WERI-Rb-1 (cell line): ENCODE data around the gene FNIP2.
"Not testable (repeated sequence)": the region's sequence is repeated elsewhere in the genome, so short reads cannot be mapped to it uniquely, and the experiment has no call there.

Source experiments
- DNase-seq: peaks from one replicate; pipeline ENCODE4 v3.0.0-alpha.2; 2020
- H3K27ac ChIP-seq: fragments of 250-450 bp; sonication (Bioruptor Pico); 2 replicates; pipeline ENCODE4 v1.5.1; 2020; ENCODE audit warnings: mild to moderate bottlenecking, moderate library complexity
- H3K27me3 ChIP-seq: fragments of 250-450 bp; sonication (Bioruptor Pico); 2 replicates; pipeline ENCODE4 v1.5.1; 2021; ENCODE audit warnings: mild to moderate bottlenecking, low read depth, moderate library complexity; ENCODE audit not compliant: insufficient read depth, severe bottlenecking
- H3K36me3 ChIP-seq: fragments of 250-450 bp; sonication (Bioruptor Pico); 2 replicates; pipeline ENCODE4 v1.5.1; 2020; ENCODE audit warnings: mild to moderate bottlenecking, moderate library complexity
- H3K4me3 ChIP-seq: 2 replicates; pipeline ENCODE4 v1.5.1; 2011; ENCODE audit warnings: low read depth, mild to moderate bottlenecking, control low read depth, low read length
- H3K9me3 ChIP-seq: fragments of 250-450 bp; sonication (Bioruptor Pico); 2 replicates; pipeline ENCODE4 v1.5.1; 2021; ENCODE audit warnings: mild to moderate bottlenecking, moderate library complexity; ENCODE audit not compliant: severe bottlenecking
- TF ChIP-seq, protein P1 (sequence below): IDR thresholded peaks from 2 replicates; pipeline ENCODE4 v1.5.1; 2011; ENCODE audit warnings: low read depth, mild to moderate bottlenecking, control low read depth, inconsistent platforms, low read length

The FNIP2 gene

DNA sequence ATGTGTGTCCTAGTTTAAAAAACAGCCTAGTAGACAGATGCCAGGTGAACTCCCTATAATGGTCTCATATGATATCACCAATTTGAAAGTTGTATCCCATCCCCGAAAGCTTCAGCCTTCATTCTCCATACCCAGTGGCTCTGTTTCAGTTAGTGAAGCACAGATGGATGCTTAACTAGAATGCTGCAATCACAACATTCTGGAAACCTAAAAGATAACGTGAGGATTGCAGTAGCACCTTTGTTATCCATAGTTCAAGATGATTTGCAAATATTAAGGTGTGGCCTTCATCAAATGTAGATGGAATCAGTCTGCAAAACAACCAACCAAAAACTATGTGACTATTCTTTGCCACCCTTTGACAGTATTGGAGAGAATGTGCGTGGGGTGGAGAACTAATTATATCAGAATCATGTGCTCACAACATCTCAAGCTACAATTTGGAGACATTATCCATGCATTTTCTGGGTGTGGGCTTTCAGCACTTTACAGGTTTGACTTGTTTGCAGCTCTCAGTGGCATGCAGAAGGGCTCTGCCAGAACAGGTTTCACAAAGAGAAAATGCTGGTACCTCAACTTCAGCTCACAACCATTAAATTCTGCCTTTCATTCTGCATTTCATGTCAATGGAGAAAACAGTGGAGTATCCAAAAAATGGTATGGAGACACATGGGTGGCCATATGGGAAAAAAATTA, 27.4 kb upstream of the FNIP2 start:
- Histone ChIP-seq H3K27ac (no peak overlapping the region), H3K9me3 (no peaks in the 10 kb centered on the region), H3K4me3 (no peak overlapping the region), H3K27me3 (no peaks in the 10 kb centered on the region), H3K36me3 (no peaks in the 10 kb centered on the region)
- DNase-seq = no peak
- TF ChIP-seq, protein P1, sequence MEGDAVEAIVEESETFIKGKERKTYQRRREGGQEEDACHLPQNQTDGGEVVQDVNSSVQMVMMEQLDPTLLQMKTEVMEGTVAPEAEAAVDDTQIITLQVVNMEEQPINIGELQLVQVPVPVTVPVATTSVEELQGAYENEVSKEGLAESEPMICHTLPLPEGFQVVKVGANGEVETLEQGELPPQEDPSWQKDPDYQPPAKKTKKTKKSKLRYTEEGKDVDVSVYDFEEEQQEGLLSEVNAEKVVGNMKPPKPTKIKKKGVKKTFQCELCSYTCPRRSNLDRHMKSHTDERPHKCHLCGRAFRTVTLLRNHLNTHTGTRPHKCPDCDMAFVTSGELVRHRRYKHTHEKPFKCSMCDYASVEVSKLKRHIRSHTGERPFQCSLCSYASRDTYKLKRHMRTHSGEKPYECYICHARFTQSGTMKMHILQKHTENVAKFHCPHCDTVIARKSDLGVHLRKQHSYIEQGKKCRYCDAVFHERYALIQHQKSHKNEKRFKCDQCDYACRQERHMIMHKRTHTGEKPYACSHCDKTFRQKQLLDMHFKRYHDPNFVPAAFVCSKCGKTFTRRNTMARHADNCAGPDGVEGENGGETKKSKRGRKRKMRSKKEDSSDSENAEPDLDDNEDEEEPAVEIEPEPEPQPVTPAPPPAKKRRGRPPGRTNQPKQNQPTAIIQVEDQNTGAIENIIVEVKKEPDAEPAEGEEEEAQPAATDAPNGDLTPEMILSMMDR = no peak

DNA sequence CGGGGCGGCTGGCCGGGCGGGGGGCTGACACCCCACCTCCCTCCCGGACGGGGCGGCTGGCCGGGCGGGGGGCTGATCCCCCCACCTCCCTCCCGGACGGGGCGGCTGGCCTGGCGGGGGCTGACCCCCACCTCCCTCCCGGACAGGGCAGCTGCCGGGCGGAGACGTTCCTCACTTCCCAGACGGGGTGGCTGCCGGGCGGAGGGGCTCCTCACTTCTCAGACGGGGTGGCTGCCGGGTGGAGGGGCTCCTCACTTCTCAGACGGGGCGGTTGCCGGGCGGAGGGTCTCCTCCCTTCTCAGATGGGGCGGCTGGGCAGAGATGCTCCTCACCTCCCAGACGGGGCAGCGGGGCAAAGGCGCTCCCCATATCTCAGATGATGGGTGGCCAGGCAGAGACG, 22.3 kb upstream of the FNIP2 start:
- not testable (repeated sequence) for H3K27me3 ChIP-seq, H3K9me3 ChIP-seq, H3K27ac ChIP-seq, H3K36me3 ChIP-seq, H3K4me3 ChIP-seq, DNase-seq

DNA sequence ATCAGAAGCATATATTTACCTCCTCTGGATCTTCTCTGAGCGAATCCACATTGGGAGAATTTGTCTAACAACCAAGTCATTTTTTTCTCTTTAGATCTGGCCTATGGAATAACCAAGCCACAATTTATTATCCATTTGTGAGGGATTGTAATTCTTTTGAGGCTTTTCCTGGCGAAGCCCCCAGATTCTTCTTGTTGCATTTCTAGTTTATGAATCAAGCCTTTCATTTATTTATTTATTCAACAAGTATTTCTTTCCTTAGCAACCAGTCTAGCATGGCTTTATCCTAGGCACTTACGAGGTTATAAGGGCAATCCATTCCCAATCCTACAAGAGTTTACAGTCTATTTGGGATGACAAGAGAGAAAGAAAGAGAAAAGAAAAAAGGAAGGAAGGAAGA, 18.4 kb upstream of the FNIP2 start:
- H3K36me3 ChIP-seq = no peaks in the 10 kb centered on the region
- H3K27me3 ChIP-seq = no peaks in the 10 kb centered on the region
- no peak for DNase-seq
- TF ChIP-seq, protein P1 = no peak
- no peaks in the 10 kb centered on the region for H3K9me3 ChIP-seq
- no peak overlapping the region for H3K27ac ChIP-seq
- no peak overlapping the region for H3K4me3 ChIP-seq

DNA sequence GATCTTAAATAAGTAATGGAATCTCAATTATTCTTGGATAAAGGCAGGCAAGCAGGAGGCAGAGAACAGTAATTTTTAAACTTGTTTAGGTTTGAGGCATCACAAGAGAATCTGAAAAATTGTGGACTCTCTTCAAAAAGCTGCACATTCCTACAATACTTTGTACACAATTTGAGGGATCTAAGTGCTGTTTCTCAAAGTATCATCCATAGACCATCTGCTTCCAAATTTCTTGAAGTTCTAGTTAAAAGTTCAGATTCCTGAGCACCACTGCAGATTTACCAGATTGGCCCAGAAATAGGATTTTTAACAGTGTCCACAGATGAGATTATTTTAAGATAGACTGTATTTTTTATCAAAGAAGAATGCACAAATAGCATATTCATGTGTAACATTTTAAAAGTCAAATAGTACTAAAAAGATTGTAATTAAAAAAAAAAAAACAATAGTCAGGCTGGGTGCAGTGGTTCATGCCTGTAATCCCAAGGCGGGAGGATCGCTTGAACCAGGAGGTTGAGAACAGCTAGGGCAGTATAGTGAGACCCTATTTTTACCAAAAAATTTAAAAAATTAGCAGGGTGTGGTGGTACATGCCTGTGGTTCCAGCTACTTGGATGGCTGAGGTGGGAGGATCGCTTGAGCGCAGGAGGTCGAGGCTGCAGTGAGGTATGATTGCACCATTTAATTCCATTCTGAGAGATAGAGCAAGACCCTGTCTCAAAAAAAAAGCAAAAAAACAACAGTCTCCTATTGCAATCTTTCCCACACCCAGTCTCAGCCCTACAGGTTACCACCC, 14.2 kb upstream of the FNIP2 start:
- Histone ChIP-seq H3K9me3 (peaks cover 6% of the 10 kb centered on the region), H3K36me3 (no peaks in the 10 kb centered on the region), H3K4me3 (no peak overlapping the region), H3K27me3 (no peaks in the 10 kb centered on the region), H3K27ac (no peak overlapping the region)
- DNase-seq = no peak
- TF ChIP-seq, protein P1 = no peak

GRCh38 chr4:158755819-158756218, 13.0 kb upstream of the FNIP2 start:
- not testable (repeated sequence) for H3K9me3 ChIP-seq, H3K4me3 ChIP-seq, H3K36me3 ChIP-seq, DNase-seq, H3K27ac ChIP-seq, H3K27me3 ChIP-seq

GRCh38 chr4:158756588-158756987, 12.2 kb upstream of the FNIP2 start:
- Histone ChIP-seq H3K9me3 (peaks cover 8% of the 10 kb centered on the region), H3K4me3 (no peak overlapping the region), H3K36me3 (no peaks in the 10 kb centered on the region), H3K27ac (no peak overlapping the region), H3K27me3 (no peaks in the 10 kb centered on the region)
- no peak for DNase-seq
- TF ChIP-seq, protein P1 = no peak

DNA sequence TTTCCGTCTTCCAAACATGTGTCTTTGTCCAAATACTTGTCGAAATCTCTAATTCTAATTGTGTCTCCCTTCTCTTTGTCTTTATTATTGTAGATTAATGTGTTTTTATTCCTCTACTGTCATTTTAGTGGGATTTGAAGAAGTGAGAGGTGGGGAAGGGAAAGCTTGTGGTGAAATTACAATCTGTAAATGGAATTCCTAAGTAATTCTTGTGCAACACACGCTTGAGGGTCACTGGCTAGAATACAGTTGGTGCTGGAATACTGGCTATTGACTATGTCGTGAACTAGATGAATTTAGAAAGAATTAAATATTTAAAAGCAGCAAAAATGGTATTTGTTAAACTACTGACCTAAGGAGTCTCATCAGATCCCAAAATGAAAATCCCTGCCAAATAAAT, 10.7 kb upstream of the FNIP2 start:
- TF ChIP-seq, protein P1 = no peak
- Histone ChIP-seq H3K9me3 (peaks cover 8% of the 10 kb centered on the region), H3K36me3 (no peaks in the 10 kb centered on the region), H3K4me3 (no peak overlapping the region), H3K27ac (no peak overlapping the region), H3K27me3 (no peaks in the 10 kb centered on the region)
- DNase-seq = no peak
